HL-60/S4 treated with retinoic acid at 250 ng/mL for 4 days and 3 days (cell line): ENCODE measurements around the gene CDH11.

ENCODE experiments used
- in situ Hi-C: fragments of 300-500 bp; cut with MboI; formaldehyde crosslinking; loops from 2 replicates; pipeline ENCODE4 v1.7.0; 2022; ENCODE audit warnings: low sequenced_read_pairs

CDH11 gene

DNA sequence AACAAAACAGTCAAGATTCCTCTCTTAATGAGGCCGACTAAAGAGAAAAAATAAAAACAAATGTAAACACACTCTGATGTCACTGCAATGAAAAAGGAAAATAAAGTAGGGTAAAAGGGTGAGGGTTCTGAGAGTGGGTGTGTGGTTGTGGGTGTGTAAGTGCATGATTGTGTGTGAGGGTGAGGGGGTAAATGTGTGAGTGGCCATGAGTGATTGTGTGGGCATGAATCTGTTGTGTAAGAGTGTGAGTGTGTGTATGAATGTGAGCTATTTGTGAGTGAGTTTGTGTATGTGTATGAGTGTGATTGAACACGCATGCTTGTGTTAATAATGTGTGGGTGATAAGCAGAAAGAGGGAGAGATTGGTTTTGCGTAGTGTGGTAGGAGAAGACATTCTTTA, 132.8 kb downstream of the CDH11 start:
- in situ Hi-C loops = no loop called here

DNA sequence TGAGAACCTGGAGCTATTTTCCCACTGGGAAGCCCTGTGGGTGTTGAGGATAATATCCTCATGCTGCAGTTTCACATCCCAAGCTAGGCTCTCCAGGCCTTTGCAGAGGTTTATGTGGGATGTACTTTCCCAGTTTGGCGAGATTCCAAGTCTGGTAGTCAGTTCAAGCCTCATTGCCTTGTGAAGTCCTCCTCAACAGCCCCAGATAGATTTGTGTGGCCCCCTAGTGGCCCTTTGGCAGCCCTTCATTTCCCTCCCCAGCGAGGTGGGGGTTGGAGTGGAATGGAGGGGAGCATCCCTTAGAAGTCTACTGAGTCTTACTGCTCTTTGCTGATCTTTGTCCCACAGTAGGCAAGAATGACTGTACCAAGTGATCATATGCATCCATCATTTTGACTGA, 137.9 kb downstream of the CDH11 start:
- in situ Hi-C loops = no loop called here

DNA sequence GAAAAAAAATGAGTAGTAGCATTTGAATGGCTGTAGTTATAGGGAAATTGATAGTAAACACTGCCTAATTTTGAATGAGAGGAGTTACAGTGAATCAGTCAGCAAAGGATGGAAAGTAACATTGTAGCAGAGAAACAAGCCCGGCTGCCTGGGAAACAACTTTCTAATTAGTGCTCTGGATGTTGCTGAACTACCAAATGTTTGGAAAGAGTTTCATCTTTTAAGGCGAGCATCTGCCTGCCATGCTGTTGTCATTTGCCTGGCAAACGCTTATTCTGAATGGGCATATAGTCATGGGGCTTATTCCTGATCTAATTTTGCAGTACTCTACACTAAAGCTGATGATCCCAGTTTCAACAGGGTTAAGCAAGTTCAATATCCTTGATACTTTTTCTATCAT, 138.6 kb downstream of the CDH11 start:
- in situ Hi-C loops = no loop called here

DNA sequence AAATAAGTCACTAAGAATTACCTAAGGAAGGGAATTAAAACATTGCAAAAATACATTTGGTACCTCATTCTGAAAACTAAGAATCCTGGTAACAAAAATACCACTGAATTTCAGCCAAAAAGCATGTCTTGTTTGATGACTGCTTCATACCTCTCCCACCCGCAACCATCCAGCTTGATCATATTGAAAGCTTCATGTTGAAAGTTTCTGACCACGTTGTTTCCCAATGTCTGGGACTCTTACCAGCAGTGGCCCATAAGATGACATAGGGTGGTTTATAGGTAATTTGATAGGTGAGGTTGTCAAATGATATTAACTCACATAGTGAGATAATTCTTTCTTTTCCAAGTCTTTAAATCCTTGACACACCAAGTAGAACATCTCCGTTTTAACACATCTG, 139.3 kb downstream of the CDH11 start:
- in situ Hi-C loops = no loop called here

DNA sequence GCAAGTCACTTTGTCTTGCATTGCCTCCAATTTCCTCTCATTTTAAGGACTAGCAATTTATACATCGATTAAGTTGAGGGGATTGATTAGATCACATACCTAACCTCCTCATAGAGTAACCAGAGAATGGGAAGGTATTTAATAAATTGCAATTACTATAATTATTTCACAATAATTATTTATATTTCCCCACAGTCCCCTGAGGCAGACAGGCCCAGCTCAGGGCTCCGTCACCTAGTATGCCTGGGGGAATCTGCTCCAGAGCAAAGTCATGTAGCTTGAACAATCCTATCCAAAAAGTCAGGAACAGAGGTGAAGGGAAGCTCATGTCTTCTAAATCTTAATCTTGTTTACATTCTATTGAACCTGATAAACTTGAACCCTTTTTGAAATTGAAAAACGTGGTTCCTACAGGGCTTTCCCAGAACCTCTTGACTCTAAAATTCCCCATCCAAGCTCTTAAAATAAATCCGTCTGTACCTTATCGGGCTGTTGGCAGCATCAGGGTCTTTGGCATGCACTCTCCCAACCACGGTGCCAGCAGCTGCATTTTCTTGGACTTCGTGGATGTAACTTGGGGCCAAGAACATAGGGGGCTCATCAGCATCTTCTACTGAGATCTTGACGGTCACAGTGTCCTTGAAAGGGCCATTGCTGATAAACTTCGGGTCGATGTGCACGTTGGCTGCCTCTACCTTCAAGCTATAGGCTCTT, 140.1 kb downstream of the CDH11 start:
- in situ Hi-C loops = no loop called here

DNA sequence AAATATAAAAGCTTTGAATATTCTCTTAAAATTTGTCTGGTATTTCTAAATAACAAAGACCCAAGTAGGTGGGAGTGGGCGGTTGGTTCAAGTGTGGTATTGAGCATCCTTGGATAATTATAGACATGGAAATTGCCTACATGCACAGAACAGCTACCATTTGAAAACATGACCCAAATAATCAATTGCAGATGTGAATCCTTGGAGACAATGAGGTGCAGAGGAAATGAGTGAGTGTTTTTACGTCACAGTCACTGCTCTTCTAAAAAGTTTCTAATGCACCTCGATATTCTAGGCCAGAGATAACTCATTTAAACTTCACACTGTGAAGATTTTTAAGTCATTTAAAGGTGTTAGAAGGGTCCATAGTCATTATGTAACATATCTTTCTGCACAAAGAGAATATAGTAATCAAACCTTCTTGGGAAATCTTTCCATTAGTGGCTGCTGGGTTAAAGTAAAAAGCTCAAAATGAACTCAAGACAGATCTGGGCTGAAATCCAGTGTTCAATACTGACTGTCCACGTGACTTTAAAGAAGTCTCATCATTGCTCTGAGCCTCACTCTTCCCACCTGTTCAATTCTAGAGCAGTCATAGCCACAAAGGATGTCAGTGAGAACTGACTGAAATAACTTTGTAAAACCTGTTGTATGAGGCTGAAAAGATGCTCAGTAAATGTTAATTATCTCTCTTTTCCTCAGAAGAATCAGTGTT, 144.5 kb downstream of the CDH11 start:
- in situ Hi-C loops = no loop called here

DNA sequence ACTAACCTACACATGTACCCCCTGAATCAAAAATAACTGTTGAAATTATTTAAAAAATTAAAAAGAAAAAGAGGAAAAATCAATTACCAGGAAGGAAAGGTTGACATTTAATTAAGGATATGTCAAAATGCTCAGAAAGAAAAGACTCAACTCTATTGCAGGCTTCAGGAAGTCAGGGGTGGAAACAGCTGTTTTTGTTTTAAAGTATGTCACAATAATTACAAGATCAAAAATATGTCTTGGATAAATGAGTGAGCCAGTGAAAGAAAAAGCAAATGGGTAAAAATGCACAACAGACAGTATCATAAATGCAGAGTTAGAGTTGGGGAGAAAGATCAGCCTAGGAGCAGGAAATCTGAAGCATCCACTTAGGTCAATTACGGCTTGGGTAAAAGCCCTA, 146.0 kb downstream of the CDH11 start:
- in situ Hi-C loops = no loop called here

DNA sequence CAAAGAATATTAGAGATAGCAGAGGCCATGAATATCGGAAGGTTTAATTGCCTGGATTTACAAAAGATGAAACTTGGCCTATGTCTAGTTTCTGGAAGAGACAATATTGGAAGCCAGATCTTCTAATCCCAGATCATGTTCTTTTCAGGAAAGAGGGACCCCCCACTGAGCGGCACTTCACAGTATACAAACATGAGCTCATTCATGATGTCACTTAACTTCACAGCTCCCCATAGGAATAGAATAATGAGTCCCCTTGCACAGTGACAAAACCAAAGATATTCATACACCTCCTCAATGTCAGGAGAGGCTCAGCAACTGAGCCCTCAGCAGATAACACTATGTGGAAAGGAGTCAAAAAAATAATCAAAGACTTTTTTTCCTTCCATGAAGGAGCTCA, 147.5 kb downstream of the CDH11 start:
- in situ Hi-C loops = no loop called here

DNA sequence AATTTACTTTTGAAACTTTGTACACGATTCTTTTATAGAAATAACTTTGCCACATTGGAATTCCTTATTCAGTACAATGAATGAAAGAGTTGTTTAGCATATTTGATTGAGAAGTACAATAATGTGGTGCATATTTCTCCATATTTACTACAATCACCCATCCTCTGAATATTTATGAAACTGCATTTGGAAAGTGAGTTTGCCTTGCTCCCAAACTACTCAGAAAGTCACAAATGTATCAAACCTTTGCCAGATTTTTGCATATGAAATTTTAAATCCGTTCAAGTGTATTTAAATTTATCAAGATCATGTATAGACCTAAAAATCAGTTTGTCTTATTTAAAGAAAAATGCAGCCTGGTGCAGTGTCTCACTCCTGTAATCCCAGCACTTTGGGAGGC, 148.7 kb downstream of the CDH11 start:
- in situ Hi-C loops = no loop called here

DNA sequence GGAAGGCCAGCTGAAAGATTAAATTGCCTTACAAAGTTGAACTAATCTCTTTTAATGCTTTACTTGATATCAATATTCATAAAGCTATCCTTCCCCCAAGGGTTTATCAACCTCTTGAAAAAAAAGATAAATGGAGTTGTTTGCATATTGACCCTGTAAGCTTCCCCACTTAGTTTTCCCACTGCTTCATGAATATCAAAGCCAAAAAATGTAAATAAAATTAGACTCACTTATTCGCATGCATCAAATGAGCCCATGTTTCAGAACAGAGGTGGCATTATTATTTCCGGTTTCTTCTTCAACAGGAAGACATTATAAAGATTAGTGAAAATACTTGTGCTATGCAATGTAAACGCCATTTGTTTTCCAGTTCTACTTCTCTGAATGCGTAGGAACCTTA, 150.7 kb downstream of the CDH11 start:
- in situ Hi-C loops = no loop called here

DNA sequence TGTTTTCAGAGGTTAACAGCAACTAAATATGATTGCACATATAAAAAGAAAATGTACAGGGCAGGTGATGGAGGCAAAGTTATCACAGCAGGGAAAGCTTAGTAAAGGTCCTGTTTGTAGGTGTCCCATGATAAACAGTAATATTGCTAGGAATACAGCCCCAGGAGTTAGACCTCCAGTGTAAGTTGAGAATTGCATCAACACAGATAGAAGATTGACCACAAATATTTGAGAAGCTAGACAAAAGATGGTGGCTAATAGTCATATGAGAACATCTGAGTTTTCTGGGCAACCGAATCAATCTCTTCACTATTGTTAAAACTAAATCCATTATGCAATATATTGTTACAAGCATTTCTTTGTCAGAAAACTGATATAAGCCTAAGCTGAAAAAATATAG, 152.6 kb downstream of the CDH11 start:
- in situ Hi-C loops = no loop called here

DNA sequence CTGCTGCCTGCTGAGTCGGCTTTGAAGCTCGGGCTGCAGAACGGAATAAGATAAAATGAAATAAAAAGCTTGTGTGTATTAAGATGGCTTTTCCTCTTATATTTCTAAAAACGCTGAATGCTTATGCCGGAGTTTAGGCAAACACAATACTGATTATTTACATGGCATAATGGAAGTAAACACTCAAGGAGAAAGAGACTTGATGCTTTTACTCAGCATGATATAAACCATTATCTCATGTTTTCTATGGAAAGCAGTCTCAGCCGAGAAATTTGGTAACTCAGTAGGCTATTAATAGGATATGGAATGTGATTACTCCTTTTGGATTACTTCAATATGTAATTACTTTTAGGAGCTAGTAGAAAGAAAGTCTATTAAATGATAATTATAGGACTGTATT, 153.3 kb downstream of the CDH11 start:
- in situ Hi-C loops = no loop called here

DNA sequence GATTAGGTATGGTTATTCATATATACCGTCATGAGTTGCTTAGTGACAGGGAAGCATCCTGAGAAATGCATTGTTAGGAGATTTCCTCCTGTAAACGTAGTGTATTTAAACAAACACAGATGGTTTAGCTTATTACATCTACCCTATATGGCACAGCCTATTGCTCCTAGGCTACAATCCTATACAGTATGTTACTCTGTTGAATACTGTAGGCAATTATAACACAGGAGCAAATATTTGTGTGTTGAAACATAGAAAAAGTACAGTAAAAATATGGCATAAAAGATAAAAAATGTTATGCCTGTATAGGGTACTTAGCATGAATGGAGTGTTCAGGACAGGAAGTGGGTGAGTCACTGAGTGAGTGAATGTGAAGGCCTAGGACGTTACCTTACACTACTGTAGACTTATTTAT, 157.7 kb downstream of the CDH11 start:
- in situ Hi-C loops = no loop called here

DNA sequence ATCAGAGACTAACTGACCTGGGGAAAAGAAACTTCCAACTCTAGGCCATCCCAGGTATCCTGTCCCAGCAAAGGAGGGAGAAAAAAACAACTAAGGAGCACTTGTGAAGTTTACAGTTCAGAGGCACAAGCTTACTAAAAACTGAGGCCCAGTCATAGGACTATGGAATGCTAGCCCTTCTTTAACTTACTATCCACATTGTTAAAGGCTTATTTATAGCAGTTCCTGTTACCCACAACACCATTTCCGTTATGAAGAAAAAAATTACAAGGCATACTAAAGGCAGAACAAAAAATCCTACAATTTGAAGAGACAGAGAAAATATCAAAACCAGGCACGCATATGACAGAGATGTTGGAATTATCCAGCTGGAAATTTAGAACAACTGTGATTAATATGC, 159.1 kb downstream of the CDH11 start:
- in situ Hi-C loops = no loop called here

DNA sequence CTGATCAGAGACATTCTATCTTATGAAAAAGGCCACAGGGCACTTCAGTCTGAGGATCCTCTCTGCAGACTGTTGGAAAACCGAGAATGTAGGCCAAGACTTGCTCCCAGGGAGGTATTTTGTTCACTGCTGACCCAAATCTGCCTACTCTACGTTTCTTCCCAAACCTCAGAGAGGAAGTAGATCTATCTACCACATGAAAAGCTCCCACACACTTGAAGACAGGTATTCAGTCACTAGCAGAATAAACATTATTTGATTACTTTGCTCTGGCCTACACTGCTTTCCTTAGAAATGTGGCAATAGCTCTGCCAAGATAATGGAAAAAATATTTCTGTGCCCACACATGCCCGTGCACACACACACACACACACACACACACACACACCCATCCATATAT, 164.6 kb downstream of the CDH11 start:
- in situ Hi-C loops = no loop called here

DNA sequence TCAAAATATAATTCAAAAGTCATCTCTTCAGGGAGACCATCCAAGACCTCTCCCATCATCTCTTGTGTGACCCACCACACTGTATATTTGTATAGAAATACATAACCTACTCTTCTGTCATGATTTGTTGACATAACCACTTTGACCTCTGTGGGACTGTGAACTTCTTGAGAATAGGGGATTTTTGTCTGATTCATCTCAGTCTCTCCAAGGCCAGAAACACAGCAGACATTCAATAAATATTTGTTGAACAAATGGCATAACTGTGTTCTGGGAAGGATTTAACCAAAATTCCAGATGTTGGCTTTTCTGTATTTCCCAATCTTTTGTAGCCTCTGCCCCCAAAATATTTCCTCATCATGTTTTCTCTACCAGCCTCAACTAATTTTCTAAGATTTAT, 169.7 kb downstream of the CDH11 start:
- in situ Hi-C loops = no loop called here

DNA sequence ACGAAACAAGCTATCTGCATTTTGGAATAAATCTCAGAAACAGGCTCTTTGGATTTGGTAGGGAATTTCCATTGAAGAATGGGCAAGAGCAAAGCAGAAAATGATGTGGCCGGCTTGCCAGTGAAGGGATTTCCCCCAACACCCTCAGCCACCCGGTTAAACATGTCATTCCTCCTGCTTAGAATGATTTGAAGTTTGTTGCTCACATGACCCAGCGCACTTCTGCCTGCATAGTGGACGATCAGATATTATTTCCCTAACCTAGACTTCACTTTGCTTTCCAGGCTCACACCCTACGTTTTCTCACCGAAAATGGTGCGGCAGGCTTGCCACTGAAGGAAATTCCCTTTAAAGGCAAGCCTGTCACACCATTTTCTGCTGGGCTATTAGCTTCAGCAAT, 170.7 kb downstream of the CDH11 start:
- in situ Hi-C loops = no loop called here

DNA sequence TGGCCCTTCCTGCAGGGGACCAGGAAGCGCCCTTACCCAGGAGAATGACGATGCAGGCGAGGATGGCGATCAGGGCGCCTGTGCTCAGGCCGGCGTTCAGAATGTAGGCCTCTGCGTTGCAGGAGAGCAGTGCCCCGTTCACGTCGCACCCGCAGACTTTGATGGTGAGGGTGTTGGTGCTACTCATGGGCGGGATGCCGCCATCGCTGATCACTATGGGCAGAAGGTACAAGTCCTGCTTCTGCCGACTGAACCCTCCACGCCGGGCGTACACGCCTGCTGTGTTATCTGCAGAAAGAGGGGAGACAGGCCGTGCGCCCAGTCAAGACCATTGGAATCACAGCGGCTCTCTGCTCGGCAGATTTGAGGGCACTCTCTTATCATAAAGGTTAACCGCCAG, 171.1 kb downstream of the CDH11 start:
- in situ Hi-C loops = no loop called here

DNA sequence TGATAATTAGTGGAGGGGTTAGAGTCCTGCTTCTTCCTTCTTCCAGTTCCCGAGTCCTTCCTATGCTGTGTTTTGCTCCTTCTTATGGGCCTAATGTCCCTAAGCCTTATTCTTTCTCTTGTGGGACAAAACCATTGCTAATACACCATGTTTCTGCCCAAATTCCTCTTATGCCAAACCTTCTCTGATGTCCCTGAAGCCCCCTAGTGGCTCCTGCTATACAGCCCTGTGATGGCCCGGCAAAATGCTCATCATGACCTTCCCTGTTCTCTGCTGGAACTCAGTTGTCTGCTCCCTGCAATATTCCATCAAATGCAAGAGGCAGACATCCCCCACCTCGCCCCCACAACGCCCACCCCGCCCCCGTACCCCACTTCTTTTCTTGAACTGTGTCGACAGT, 171.6 kb downstream of the CDH11 start:
- in situ Hi-C loops = no loop called here

DNA sequence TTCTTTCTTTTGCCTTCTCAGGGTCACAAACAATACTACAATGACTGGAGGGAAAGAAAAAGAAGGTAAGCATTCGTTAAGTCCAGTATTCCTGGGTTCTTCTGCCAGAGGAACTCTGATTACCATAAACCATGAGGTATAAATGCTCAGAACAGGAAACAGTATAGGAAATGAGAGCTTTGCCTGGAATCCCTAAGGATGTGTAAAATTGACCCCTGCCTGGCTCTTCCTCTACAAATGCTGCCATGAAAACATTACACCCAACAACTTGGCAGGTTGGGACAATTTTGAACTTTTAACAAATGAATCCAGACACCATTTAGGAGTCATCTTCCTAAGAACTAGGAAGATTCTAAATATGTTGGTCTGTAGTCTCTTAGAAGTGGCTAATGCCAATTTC, 173.8 kb downstream of the CDH11 start:
- in situ Hi-C loops = no loop called here

DNA sequence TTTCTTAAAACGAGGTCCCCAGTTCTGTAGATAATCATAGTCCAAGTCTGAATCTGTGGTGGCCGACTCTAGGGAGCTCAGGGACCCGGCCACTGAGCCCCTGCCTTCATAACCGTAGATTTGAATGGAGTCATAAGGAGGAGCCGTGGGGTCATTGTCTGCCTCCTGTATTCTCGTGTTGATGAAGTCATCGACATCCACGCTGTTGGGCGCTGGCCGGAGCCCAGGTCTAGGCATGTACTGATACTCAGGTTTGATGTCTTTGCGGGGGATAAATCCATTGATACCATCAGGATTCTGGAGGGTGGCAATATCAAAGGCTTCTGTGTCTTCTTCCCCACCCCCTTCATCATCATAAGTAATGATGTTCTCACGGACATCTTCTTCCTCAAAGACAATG, 174.2 kb downstream of the CDH11 start:
- in situ Hi-C loops = no loop called here

DNA sequence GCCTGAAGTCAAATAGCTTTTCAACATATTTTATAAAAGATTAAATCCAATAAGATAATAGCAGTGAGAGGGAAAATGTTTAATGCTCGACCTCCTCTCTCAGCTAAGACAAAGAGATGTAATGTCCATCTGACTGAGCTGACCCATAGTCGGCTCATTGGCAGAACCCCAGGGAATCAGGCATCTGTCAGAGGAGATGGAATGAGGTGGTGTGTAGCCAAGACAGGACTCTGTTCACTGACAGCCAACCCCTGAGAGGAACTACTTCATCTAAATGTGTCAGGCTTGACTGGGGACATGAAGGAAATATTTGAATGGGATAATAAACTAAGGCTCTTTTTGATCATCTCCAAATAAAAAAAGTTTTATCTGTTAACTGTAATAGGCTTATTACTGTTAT, 188.0 kb downstream of the CDH11 start:
- in situ Hi-C loops = no loop called here

DNA sequence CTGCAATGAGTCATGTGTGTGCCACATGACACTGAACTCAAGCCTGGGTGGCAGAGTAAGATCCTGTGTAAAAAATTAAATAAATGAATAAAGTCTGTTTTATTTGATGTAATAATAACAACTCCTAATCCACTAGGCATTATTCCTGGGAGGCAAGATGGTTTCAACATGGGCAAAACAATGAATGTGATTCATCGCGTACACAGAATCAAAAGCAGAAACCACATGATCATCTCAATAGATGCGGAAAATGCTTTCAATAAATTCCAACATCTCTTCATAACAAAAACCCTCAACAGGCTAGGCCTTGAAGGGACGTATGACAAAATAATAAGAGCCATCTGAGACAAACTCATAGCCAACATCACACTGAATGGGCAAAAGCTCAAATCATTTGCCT, 195.4 kb downstream of the CDH11 start:
- in situ Hi-C loops = no loop called here
